ENCODE measurements around the gene PKP1.

The PKP1 gene

GRCh38 chr1:201282216-201282615 lies 1.1 kb upstream of the PKP1 start:
- no peak for DNase-seq (ENCODE audit: low read depth)

GRCh38 chr1:201283836-201284553 lies 689 bp downstream of the PKP1 start:
- no peak for DNase-seq (ENCODE audit: low read depth)

DNA sequence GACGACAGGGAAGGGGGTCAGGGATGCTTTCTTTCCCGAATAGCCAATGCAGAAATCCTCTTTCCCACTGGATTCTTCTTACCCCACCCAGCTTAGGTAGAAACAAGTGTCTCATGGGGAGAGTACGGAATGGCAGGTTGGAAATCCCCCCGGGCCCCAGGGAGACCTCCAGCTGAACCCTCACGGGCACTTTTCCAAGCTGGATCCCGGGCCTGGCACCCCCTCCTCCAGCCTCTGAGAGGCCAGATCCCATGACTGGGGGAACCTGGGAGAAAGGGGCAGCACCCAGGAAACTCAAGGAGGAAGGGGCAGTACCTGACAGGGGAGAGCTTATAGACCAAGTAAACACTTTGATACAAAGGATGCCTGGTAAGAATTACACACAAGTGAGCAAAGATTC lies 1.3 kb downstream of the PKP1 start:
- no peak for DNase-seq (ENCODE audit: low read depth)

- no peak for DNase-seq (ENCODE audit: low read depth)
Observed at GRCh38 chr1:201285846-201286245, 2.5 kb downstream of the PKP1 start.

- no peak for DNase-seq (ENCODE audit: low read depth)
Observed at GRCh38 chr1:201286445-201286844, 3.1 kb downstream of the PKP1 start.

DNA sequence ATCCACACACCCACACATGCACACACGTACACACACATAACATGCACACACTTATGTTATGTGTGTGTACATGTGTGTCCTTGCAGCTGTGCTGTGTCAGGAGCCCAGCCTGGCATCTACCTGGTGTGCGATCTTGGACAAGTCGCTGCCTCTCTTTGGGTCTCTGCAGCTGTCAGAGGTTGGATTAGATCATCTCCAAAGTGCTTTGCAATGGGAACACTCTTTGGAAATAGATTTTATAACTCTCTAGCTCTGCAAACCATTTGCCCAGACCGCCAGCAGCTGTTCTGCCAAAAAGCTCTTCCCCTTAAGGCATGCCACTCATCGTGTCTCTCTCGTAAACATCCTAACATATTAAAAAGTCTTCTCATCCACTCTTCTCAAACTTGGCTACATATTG lies 4.7 kb downstream of the PKP1 start:
- DNase-seq (ENCODE audit: low read depth) = no peak

- DNase-seq (ENCODE audit: low read depth) = no peak
Observed at GRCh38 chr1:201288765-201289164, 5.5 kb downstream of the PKP1 start.

DNA sequence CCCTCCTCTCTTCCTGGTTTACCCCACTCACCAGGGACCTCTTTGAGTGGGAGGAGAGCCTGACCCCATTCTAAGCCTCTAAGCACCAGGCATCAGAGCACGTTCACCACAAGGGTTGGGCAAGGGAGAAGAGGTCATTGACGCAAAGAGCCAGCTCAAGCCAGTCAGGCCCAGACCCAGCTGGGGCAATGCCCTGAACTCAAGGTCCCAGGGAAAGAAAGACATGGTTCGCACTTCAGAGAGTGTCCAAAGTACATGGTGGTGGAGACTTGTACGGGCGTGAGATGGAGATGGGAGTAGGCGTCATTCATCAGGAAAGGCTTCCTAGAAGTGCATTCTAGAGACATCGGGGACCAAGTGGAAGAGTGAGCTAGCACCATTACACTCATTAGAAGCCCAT lies 7.2 kb downstream of the PKP1 start:
- DNase-seq (ENCODE audit: low read depth) = no peak

- DNase-seq (ENCODE audit: low read depth) = no peak
Observed at GRCh38 chr1:201291916-201292315, 8.6 kb downstream of the PKP1 start.

DNA sequence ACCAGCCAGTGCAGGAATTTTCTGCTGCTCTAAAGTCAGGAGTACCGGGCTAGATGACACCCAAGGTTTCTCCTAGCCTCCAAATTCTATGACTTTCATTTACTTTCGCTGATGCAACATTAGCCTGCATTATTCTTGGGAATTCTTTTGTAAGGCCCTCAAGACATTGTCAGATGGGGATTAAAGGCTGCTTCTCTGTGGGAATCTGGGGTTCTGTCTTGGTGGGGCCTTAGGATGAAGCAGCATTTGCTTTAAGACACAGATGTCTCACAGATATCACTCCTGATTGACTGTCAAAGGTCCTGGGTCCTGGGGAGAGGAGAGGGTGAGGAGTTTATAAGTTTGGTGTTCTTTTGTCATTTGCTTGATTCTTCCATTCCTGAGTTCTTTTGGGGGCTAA lies 11.6 kb downstream of the PKP1 start:
- no peak for DNase-seq (ENCODE audit: low read depth)

DNA sequence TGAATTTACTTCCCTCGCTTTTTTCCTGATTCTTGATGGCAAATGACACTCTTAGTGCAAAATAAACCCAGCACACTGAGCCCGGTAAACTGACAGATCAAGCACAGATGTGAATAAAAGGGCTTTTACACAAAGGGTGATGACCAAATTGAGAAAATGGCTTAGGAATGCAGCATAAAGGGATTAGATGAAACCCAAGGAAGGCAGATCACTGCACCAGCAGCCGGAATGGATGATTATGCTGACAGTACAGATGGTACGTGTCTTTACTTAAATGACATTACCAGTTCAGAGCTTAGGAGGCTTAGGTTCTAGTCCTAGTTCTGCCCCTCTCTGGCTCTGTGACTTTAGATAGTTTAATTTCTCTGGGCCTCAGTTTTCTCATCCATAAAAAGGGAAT lies 12.0 kb downstream of the PKP1 start:
- DNase-seq (ENCODE audit: low read depth) = no peak

GRCh38 chr1:201295861-201296260 lies 12.6 kb downstream of the PKP1 start:
- no peak for DNase-seq (ENCODE audit: low read depth)

GRCh38 chr1:201296352-201296751 lies 13.0 kb downstream of the PKP1 start:
- no peak for DNase-seq (ENCODE audit: low read depth)

GRCh38 chr1:201298396-201299381 lies 15.4 kb downstream of the PKP1 start:
- no peak for DNase-seq (ENCODE audit: low read depth)

GRCh38 chr1:201299968-201300367 lies 16.7 kb downstream of the PKP1 start:
- DNase-seq (ENCODE audit: low read depth) = no peak

DNA sequence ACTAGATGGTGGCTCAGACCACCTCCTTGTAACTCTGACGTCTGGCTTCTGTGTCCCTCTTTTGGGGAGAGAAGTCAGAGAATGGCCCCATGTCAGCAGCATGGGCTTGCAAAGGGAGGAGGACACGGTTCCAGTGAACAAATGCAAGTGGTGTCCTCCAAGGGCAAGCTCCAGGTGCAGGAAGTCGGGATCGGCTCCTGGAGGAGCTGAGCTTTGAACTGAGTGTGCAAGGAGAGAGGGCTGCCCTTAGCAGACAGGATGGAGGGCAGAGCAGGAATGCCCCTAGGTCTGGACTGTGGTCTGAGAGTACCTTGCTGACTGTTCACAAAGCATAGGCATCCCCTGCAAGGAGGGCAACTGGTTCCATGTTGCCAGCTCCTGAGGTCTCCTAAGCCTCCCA lies 17.3 kb downstream of the PKP1 start:
- no peak for DNase-seq (ENCODE audit: low read depth)

DNA sequence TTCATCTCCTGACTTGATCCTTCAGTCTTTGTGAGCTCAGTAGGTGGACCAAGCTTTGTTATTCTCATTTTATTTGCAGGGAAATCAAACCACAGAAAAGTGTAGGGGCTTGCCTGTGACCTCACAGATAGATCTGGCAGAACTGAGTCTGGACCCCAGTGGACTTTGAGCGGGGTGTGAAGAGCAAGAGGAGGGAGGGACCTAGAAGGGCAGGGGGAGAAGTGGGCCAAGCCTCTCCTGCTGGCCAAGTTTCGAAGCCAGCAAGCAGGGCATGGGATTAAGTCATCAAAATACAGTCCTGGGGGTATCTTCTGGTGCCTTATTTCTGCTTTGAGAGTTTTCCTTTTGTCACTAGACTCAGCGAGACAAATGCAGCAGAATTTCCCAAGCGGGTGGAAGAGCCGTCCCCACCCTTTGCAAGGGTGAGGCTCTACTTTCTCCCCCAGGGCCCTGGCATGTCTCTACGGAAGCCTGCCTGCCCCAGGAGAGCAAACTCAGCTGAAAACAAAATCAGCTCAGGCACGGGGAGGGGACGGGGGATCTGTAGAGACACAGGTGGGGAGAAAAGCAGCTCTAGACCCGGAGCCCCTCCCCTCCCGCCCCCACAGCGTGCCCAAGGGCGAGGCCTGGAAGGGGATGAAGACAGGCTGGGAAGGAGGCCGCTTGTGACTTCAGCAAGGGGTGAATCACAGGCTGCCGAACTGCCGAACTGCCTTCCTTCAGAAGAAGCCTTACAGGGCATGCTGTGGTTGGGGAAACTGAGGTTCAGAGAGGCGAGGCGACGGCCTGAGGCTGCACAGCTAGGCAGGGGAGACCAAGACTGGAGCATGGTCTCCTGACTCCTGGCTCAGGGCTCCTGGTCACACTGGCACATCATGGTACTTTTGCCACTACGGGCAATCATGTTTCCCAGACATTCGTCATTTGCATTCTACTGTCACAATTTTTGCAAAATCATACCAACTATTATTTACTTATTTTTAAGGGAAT lies 19.2 kb downstream of the PKP1 start:
- DNase-seq (ENCODE audit: low read depth) = no peak

DNA sequence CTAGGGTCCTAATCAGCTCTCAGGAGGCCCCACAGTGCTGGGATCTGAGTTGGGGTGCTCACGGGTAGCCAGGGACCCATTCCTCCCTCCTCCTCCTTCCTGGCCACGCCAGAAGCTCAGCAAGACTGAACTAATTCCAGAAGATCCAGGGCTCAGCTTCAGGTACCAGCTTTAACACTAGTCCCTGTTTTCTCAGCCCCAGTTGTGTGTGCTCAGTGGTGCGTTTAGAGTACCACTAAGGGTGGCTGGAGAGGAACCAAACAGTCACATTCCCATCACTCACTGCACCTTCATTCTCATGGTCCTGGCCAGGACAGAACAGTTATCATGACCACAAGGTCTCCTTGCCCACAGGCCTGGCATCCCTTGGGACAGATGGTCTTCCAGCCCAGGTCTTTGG lies 20.8 kb downstream of the PKP1 start:
- DNase-seq (ENCODE audit: low read depth) = no peak

- no peak for DNase-seq (ENCODE audit: low read depth)
Observed at GRCh38 chr1:201305815-201306214, 22.5 kb downstream of the PKP1 start.

- no peak for DNase-seq (ENCODE audit: low read depth)
Observed at GRCh38 chr1:201307231-201307630, 23.9 kb downstream of the PKP1 start.

DNA sequence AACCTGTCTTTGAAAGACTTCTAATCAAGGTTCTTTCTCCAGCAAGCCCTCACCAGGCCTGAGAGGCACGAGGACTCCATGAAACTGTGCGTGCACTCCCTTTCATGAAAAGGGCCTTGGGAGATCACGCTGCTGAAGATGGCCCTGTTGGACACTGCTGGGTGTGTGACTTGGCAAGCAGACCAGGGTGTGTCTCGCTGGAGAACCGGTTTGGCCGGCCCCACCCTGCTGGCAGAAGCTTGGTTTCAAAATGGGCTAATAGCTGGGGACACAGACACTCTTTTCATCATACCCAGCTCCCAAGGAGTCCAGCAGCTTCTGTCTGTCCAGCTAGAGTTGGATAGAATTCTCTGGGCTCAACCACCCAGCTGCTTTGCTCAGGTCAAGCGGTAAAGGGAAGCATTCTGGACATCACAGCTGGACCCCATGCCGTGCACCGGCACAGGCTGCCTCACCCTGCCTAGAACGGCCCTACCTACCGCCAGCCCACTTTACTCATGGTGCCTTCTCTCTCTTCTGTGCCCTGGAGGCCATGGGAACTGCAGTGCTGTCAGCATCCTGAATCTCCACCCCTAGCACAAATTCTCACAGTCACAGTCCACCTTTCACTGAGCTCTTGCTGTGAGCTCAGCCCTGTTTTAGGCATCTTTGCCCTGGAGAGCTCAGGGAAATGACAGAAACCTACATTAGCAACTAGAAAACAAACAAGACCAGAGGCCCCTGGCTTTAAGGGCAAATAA lies 24.6 kb downstream of the PKP1 start:
- DNase-seq (ENCODE audit: low read depth) = no peak

Measured in stimulated activated CD8-positive, alpha-beta memory T cell treated with anti-CD3 and anti-CD28 coated beads, Interleukin-15, amount 100 ng/mL, for 24 hours (primary cell).